K562 (cell line): ENCODE data around the gene TSPAN1.

Experiments
- EGR1 ChIP-seq: fragments of 450-650 bp; conservative IDR thresholded peaks from 2 replicates; pipeline ENCODE4 v1.6.1; 2017; ENCODE audit warnings: mild to moderate bottlenecking
- MXI1 ChIP-seq: IDR thresholded peaks from 2 replicates; pipeline ENCODE4 v1.6.1; 2011; ENCODE audit warnings: low read depth, mild to moderate bottlenecking, improper control_type of control experiment, low read length
- MYC ChIP-seq, 2 experiments: fragments of 250-450 bp in 1 of 2; sonication (Bioruptor Pico) in 1 of 2; IDR thresholded peaks; 2 replicates each; pipeline versions ENCODE4 v1.5.1 to v1.6.1; 2012 to 2021; ENCODE audit warnings: low read depth in 2 of 2, borderline replicate concordance in 1 of 2, improper control_type of control experiment in 1 of 2, low read length in 1 of 2, mild to moderate bottlenecking in 1 of 2, moderate library complexity in 1 of 2
- POLR2AphosphoS5 ChIP-seq: IDR thresholded peaks from 2 replicates; pipeline ENCODE4 v1.6.1; 2011; ENCODE audit warnings: mild to moderate bottlenecking, low read depth, low read length, moderate library complexity; ENCODE audit not compliant: control insufficient read depth, insufficient read depth
- RFX5 ChIP-seq: IDR thresholded peaks from 2 replicates; pipeline ENCODE4 v1.6.1; 2011; ENCODE audit warnings: low read depth, mild to moderate bottlenecking, improper control_type of control experiment, low read length
- ZBTB49 ChIP-seq: sonication (generic); formaldehyde crosslinking; IDR thresholded peaks from 2 replicates; pipeline ENCODE4 v1.8.0; 2022; ENCODE audit warnings: missing genetic modification reagents, mild to moderate bottlenecking, borderline replicate concordance

GRCh38 chr1:46194641-46195193 is 19.8 kb downstream of the TSPAN1 start:
- TF ChIP-seq MXI1: no peak
- TF ChIP-seq ZBTB49 (CRISPR knock-in tag): no peak
- TF ChIP-seq POLR2AphosphoS5: no peak
- TF ChIP-seq EGR1: no peak
- no peak for TF ChIP-seq RFX5
- TF ChIP-seq MYC (IDR thresholded peaks at IDR 0.05; ENCODE audit: low read depth, low read length): no peak
- no peak for TF ChIP-seq MYC (CRISPR knock-in tag; IDR thresholded peaks at IDR 0.05; ENCODE audit: borderline replicate concordance, low read depth)
